GM12875 (cell line): ENCODE results near the gene NELL2.

Source experiments
- H3K4me3 ChIP-seq: one replicate; pipeline ENCODE4 v1.5.1; 2011; ENCODE audit warnings: low read depth, low read length, control low read depth
- CTCF ChIP-seq: IDR thresholded peaks from 2 replicates; pipeline ENCODE4 v1.5.1; 2011; ENCODE audit warnings: low read depth, mild to moderate bottlenecking, control low read depth, inconsistent platforms, low read length, moderate library complexity, borderline replicate concordance; ENCODE audit not compliant: insufficient read depth

Gene NELL2

GRCh38 chr12:44779766-44780165 is 96.3 kb downstream of the NELL2 start:
- H3K4me3 ChIP-seq, result no peak overlapping the region
- no peak for TF ChIP-seq CTCF

- no peak overlapping the region for H3K4me3 ChIP-seq
- TF ChIP-seq CTCF, result no peak
Observed at GRCh38 chr12:44778863-44779262, 97.3 kb downstream of the NELL2 start.

GRCh38 chr12:44777044-44777443 is 99.1 kb downstream of the NELL2 start:
- no peak overlapping the region for H3K4me3 ChIP-seq
- TF ChIP-seq CTCF, result no peak

- H3K4me3 ChIP-seq, result no peak overlapping the region
- no peak for TF ChIP-seq CTCF
Observed at GRCh38 chr12:44775901-44776300, 100.2 kb downstream of the NELL2 start.

GRCh38 chr12:44774815-44775411 is 101.2 kb downstream of the NELL2 start:
- TF ChIP-seq CTCF, result peak; percentile 85

GRCh38 chr12:44771485-44772021 is 104.6 kb downstream of the NELL2 start:
- no peak overlapping the region for H3K4me3 ChIP-seq
- TF ChIP-seq CTCF, result no peak

More at GRCh38 chr12:44774815-44775411, 101.2 kb downstream of the NELL2 start:
- no peak overlapping the region for H3K4me3 ChIP-seq

GRCh38 chr12:44765796-44766195 is 110.3 kb downstream of the NELL2 start:
- TF ChIP-seq CTCF, result no peak
- H3K4me3 ChIP-seq, result no peak overlapping the region
